Kidney epithelial cell (primary cell): ENCODE results near the gene DNAH7. TPM values are rescaled to one million over a fixed set of nuclear protein-coding genes. Genes with fewer than 3 reads are reported as not detected.
"Not testable (repeated sequence)": the region's sequence is repeated elsewhere in the genome, so short reads cannot be mapped to it uniquely, and the experiment has no call there.

ENCODE experiments used
- DNase-seq: peaks from one replicate; pipeline ENCODE4 v3.0.0-alpha.2; 2010; ENCODE audit warnings: low read depth
- H3K27me3 ChIP-seq: 2 replicates; pipeline ENCODE4 v1.6.0; 2011; ENCODE audit warnings: low read length; ENCODE audit not compliant: control insufficient read depth, insufficient read depth
- H3K36me3 ChIP-seq: 2 replicates; pipeline ENCODE4 v1.5.1; 2011; ENCODE audit warnings: low read length; ENCODE audit not compliant: control insufficient read depth, insufficient read depth
- H3K4me3 ChIP-seq: 2 replicates; pipeline ENCODE4 v1.5.1; 2011; ENCODE audit warnings: low read depth, mild to moderate bottlenecking, control low read depth, low read length
- total RNA-seq: library from RNA; depleted of rRNA; stranded (reverse); fragments of >200 nt; gene quantifications from 2 replicates; pipeline ENCODE4 v1.2.3, GENCODE V29; 2015
- TF ChIP-seq, protein P1 (sequence below): IDR thresholded peaks from 2 replicates; pipeline ENCODE4 v1.5.1; 2011; ENCODE audit warnings: mild to moderate bottlenecking, moderate library complexity, low read length, control low read depth, inconsistent platforms; ENCODE audit not compliant: insufficient read depth, poor library complexity, severe bottlenecking

The DNAH7 gene
- total RNA-seq, 1 donor from 2014 or later: 2.1 TPM

DNA sequence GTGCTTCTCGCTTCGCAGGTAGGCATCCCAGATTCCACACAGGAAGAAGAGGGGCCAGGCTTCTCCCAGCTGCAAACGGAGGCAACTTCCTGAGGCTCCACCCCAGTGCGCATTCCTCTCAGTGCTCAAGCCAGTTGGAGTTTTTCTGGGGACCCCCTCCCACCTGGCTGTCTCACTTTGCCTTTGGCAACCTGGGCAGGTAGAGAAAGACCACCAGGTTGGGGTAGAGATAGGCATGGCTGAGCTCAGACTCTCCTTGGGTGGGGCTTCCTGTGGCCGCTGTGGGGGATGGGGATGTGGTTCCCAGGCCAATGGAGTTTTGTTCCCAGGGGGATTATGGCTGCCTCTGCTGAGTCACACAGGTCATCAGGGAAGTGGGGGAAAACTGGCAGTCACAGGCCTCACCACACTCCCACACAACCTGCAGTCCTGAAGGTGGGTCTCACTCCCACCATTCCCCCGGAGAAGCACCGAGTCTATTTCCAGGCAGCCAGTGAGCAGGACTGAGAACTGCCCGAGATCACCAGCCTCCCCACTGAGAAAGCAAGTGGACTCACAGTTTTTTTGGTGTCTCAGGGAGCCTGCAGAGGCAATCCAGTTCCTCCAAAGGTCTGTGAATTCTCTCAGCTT is 373.5 kb downstream of the DNAH7 start:
- TF ChIP-seq, protein P1, sequence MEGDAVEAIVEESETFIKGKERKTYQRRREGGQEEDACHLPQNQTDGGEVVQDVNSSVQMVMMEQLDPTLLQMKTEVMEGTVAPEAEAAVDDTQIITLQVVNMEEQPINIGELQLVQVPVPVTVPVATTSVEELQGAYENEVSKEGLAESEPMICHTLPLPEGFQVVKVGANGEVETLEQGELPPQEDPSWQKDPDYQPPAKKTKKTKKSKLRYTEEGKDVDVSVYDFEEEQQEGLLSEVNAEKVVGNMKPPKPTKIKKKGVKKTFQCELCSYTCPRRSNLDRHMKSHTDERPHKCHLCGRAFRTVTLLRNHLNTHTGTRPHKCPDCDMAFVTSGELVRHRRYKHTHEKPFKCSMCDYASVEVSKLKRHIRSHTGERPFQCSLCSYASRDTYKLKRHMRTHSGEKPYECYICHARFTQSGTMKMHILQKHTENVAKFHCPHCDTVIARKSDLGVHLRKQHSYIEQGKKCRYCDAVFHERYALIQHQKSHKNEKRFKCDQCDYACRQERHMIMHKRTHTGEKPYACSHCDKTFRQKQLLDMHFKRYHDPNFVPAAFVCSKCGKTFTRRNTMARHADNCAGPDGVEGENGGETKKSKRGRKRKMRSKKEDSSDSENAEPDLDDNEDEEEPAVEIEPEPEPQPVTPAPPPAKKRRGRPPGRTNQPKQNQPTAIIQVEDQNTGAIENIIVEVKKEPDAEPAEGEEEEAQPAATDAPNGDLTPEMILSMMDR: no peak
- H3K36me3 ChIP-seq: no peaks in the 10 kb centered on the region
- H3K4me3 ChIP-seq: no peak overlapping the region
- H3K27me3 ChIP-seq: no peaks in the 10 kb centered on the region
- no peak for DNase-seq

- H3K36me3 ChIP-seq: no peaks in the 10 kb centered on the region
- TF ChIP-seq, protein P1: no peak
- no peaks in the 10 kb centered on the region for H3K27me3 ChIP-seq
- no peak overlapping the region for H3K4me3 ChIP-seq
- DNase-seq: no peak
These were observed 374.1 kb downstream of the DNAH7 start for GRCh38 chr2:195694553-195694952.

DNA sequence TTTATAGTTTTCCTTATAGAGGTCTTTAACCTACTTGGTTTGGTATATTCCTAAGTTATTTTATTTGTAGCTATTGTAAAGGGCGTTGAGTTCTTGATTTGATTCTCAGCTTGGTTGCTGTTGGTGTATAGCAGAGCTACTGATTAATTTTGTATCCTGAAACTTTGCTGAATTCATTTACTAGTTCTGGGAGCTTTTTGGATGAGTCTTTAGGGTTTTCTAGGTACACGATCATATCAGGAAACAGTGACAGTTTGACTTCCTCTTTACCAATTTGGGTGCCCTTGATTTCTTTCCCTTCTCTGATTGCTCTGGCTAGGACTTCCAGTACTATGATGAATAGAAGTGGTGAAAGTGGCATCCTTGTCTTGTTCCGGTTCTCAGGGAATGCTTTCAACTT is 376.1 kb downstream of the DNAH7 start:
- not testable (repeated sequence) for DNase-seq, H3K4me3 ChIP-seq, H3K27me3 ChIP-seq, H3K36me3 ChIP-seq

Other genes with a start within 250 kb of the DNAH7 start
- 6.0 and 8.2 TPM in 2 replicates for gene STK17B, start 102.7 kb upstream of the DNAH7 start, total RNA-seq